HL-60 (cell line): ENCODE data around the gene RELT.

ENCODE experiments used
- DNase-seq, 2 experiments: peaks; one replicate each; pipeline ENCODE4 v3.0.0-alpha.2; 2010 to 2020; ENCODE audit warnings: low read depth in 1 of 2, low spot score in 1 of 2
- H3K27ac ChIP-seq: fragments of 250-450 bp; sonication (Bioruptor Pico); replicated peaks from 2 replicates; pipeline ENCODE4 v1.5.1; 2020; ENCODE audit warnings: mild to moderate bottlenecking, moderate library complexity
- H3K27me3 ChIP-seq: fragments of 250-450 bp; sonication (Bioruptor Pico); 2 replicates; pipeline ENCODE4 v1.5.1; 2021; ENCODE audit warnings: mild to moderate bottlenecking, moderate library complexity; ENCODE audit not compliant: insufficient read depth, poor library complexity, severe bottlenecking
- H3K4me3 ChIP-seq: replicated peaks from 2 replicates; pipeline ENCODE4 v1.5.1; 2011; ENCODE audit warnings: mild to moderate bottlenecking, control low read depth, low read length; ENCODE audit not compliant: insufficient read depth
- GABPA ChIP-seq: IDR thresholded peaks from 2 replicates; pipeline ENCODE4 v1.6.1; 2012; ENCODE audit warnings: low read depth
- POLR2AphosphoS5 ChIP-seq: IDR thresholded peaks from 2 replicates; pipeline ENCODE4 v1.6.1; 2012; ENCODE audit warnings: low read depth
- SPI1 ChIP-seq: IDR thresholded peaks from 2 replicates; pipeline ENCODE4 v1.6.1; 2012; ENCODE audit warnings: low read depth, mild to moderate bottlenecking, borderline replicate concordance
- TF ChIP-seq, protein P1 (sequence below): IDR thresholded peaks from one replicate; pipeline ENCODE4 v1.5.1; 2011; ENCODE audit warnings: low read length, control low read depth, inconsistent platforms; ENCODE audit not compliant: insufficient read depth
- TF ChIP-seq, protein P2 (sequence below): IDR thresholded peaks from 2 replicates; pipeline ENCODE4 v1.6.1; 2012; ENCODE audit warnings: low read depth; ENCODE audit not compliant: insufficient replicate concordance

The RELT gene

GRCh38 chr11:73343076-73343873 is 32.9 kb upstream of the RELT start:
- Histone ChIP-seq H3K4me3 (no peak overlapping the region), H3K27ac (no peak overlapping the region), H3K27me3 (no peaks in the 10 kb centered on the region)
- no peak for DNase-seq
- TF ChIP-seq, protein P1, sequence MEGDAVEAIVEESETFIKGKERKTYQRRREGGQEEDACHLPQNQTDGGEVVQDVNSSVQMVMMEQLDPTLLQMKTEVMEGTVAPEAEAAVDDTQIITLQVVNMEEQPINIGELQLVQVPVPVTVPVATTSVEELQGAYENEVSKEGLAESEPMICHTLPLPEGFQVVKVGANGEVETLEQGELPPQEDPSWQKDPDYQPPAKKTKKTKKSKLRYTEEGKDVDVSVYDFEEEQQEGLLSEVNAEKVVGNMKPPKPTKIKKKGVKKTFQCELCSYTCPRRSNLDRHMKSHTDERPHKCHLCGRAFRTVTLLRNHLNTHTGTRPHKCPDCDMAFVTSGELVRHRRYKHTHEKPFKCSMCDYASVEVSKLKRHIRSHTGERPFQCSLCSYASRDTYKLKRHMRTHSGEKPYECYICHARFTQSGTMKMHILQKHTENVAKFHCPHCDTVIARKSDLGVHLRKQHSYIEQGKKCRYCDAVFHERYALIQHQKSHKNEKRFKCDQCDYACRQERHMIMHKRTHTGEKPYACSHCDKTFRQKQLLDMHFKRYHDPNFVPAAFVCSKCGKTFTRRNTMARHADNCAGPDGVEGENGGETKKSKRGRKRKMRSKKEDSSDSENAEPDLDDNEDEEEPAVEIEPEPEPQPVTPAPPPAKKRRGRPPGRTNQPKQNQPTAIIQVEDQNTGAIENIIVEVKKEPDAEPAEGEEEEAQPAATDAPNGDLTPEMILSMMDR = no peak
- TF ChIP-seq GABPA (no peak), POLR2AphosphoS5 (no peak), SPI1 (no peak)
- TF ChIP-seq, protein P2, sequence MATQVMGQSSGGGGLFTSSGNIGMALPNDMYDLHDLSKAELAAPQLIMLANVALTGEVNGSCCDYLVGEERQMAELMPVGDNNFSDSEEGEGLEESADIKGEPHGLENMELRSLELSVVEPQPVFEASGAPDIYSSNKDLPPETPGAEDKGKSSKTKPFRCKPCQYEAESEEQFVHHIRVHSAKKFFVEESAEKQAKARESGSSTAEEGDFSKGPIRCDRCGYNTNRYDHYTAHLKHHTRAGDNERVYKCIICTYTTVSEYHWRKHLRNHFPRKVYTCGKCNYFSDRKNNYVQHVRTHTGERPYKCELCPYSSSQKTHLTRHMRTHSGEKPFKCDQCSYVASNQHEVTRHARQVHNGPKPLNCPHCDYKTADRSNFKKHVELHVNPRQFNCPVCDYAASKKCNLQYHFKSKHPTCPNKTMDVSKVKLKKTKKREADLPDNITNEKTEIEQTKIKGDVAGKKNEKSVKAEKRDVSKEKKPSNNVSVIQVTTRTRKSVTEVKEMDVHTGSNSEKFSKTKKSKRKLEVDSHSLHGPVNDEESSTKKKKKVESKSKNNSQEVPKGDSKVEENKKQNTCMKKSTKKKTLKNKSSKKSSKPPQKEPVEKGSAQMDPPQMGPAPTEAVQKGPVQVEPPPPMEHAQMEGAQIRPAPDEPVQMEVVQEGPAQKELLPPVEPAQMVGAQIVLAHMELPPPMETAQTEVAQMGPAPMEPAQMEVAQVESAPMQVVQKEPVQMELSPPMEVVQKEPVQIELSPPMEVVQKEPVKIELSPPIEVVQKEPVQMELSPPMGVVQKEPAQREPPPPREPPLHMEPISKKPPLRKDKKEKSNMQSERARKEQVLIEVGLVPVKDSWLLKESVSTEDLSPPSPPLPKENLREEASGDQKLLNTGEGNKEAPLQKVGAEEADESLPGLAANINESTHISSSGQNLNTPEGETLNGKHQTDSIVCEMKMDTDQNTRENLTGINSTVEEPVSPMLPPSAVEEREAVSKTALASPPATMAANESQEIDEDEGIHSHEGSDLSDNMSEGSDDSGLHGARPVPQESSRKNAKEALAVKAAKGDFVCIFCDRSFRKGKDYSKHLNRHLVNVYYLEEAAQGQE = no peak

DNA sequence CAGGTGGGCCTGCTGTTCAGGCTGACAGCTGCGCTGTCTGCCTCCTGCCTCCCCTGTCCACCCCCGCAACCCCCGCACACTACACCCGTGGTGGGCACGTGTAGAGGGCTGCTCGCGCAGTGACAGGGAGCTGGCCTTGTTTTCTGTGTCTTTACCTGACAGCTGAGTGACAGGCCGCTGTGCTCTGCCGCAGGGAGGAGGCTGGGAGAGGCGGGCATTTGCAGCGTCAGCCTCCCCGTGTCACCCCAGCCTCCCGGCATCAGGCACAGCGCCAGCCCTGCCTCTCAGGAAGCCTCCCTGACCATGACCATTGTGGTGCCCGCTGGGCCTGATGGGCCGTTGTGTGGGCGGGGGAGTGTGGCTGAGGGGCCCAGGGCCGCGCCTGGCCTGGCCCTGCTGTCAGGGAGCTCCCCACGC is 32.0 kb upstream of the RELT start:
- TF ChIP-seq POLR2AphosphoS5 (no peak), SPI1 (no peak), GABPA (no peak)
- TF ChIP-seq, protein P1 = no peak
- TF ChIP-seq, protein P2 = no peak
- H3K27ac ChIP-seq = no peak overlapping the region
- H3K27me3 ChIP-seq = no peaks in the 10 kb centered on the region
- no peak overlapping the region for H3K4me3 ChIP-seq
- no peak for DNase-seq

- no peak overlapping the region for H3K27ac ChIP-seq
- H3K27me3 ChIP-seq = no peaks in the 10 kb centered on the region
- no peak for TF ChIP-seq GABPA
- TF ChIP-seq, protein P1 = no peak
- no peak for TF ChIP-seq SPI1
- no peak for TF ChIP-seq POLR2AphosphoS5
- TF ChIP-seq, protein P2 = no peak
- no peak overlapping the region for H3K4me3 ChIP-seq
- DNase-seq = no peak
Measured at GRCh38 chr11:73345481-73346160, 30.6 kb upstream of the RELT start.
